Heart left ventricle (tissue), 13 donors: ENCODE data around the gene MAN1C1.

ENCODE experiments used
- POLR2A ChIP-seq, 2 donors: fragments of 450-650 bp; IDR thresholded peaks; one replicate each; pipeline ENCODE4 v1.6.1; 2017; ENCODE audit warnings: antibody characterized with exemption in 2 of 2, mild to moderate bottlenecking in 2 of 2, moderate library complexity in 2 of 2
- TF ChIP-seq, protein P1 (sequence below), 12 donors: fragments of 200-600 bp; sonication (generic) in 4 of 12; IDR thresholded peaks; one replicate each; pipeline versions ENCODE4 v1.5.0 to v1.8.0; 2018 to 2022; ENCODE audit warnings: antibody characterized with exemption in 12 of 12, mild to moderate bottlenecking in 5 of 12
- donor health status: ischemic (EF 13 %, LVEDD 7.1; RV severe dilation, severe dysfunction).
- donor health status: DM: no; HTN: yes; CAD: no.
- donor health status: DM: no; HTN: no; CAD: no.
- donor health status: ischemic (EF 25% LVEDD 6.9; RV normal size, moderate dysfunction).
- donor health status: ischemic (EF 25% LVEDD 5.7; RV mildly dilated, moderate dysfunction).
- donor health status: ischemic (EF 35%, LVEDD 5.7; RV mildly dilated, moderate dysfunction).
- donor health status: nonischemic (EF 11% LVEDD 7.7; RV severe dilation, severe dysfunction).
- donor health status: DM: yes; HTN: yes; CAD: no.
- donor health status: PGD.
- donor health status: ischemic (EF 29% LVEDD 5.4; RV normal size, mild dysfunction).
- donor health status: nonischemic (EF 23%, LVEDD 6.1; RV moderate dilation, normal function).

DNA sequence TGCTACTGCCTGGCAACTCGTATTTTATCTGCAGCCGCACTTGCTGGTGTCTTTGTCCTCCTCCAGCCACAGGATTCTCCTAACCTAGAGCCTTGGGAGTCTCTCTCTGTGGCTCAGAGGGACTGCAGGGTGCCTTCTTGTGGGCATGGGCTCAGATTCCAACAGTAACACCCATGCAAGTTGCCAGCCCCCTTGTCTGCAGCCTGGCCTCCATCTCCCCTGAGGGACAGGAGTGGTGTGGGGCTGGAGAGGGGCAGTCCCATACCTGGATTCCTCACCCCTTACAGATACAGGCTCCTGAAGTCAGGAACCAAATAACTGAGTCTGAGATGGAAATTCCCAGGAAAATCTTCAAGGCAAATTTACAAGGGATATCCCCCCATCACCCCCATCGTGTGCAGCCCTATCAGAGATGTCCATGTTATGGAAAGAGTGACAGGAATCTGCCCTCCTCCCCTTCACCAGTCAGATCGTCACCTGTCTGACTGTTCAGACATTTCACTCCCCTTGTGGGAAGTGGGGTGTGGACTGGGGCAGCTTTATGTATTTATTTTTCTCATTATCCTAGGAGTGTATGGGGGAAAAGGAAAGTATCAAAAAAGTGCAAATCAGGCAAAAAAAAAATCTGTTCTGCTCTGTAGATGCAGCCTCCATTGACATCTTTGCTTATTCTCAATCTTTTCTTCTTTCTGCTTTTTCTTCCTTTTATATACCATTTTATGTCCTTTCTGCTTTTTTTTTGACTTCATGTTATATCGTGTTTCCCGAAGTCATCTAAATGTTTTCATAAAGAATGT, 70.8 kb downstream of the MAN1C1 start:
- TF ChIP-seq POLR2A (IDR thresholded peaks at IDR 0.05): no peak
- TF ChIP-seq, protein P1, sequence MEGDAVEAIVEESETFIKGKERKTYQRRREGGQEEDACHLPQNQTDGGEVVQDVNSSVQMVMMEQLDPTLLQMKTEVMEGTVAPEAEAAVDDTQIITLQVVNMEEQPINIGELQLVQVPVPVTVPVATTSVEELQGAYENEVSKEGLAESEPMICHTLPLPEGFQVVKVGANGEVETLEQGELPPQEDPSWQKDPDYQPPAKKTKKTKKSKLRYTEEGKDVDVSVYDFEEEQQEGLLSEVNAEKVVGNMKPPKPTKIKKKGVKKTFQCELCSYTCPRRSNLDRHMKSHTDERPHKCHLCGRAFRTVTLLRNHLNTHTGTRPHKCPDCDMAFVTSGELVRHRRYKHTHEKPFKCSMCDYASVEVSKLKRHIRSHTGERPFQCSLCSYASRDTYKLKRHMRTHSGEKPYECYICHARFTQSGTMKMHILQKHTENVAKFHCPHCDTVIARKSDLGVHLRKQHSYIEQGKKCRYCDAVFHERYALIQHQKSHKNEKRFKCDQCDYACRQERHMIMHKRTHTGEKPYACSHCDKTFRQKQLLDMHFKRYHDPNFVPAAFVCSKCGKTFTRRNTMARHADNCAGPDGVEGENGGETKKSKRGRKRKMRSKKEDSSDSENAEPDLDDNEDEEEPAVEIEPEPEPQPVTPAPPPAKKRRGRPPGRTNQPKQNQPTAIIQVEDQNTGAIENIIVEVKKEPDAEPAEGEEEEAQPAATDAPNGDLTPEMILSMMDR (IDR thresholded peaks at IDR 0.05): no peak
